ENCODE results near the gene PHLPP1.
"Not testable (repeated sequence)": the region's sequence is repeated elsewhere in the genome, so short reads cannot be mapped to it uniquely, and the experiment has no call there.

Gene PHLPP1

DNA sequence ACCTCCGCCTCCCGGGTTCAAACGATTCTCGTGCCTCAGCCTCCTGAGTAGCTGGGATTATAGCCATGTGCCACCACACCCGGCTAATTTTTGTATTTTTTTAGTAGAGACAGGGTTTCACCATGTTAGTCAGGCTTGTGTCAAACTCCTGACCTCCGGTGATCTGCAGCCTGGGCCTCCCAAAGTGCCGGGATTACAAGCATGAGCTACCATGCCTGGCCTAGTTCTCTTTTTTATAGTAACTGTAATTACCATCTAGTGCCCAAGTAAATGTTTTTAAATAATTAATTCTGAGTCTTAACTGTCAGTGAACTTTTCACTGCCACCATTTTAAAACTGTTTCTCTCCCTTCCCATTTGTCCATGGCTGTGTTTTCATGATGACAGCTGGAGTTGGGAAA is 198.5 kb downstream of the PHLPP1 start:
- not testable (repeated sequence) for H3K4me1 ChIP-seq (ENCODE audit: control insufficient read depth, insufficient read depth, low read length, poor library complexity, severe bottlenecking); H3K9me3 ChIP-seq (ENCODE audit: control insufficient read depth, low read length); H3K27ac ChIP-seq (ENCODE audit: low read depth, low read length, severe bottlenecking); H3K4me3 ChIP-seq (ENCODE audit: extremely low read depth, insufficient read depth, low read length, poor library complexity, severe bottlenecking)
- H3K36me3 ChIP-seq (ENCODE audit: control insufficient read depth, insufficient read depth, low read length): peaks cover 13% of the 10 kb centered on the region
- WGBS, 2 experiments (ENCODE audit: insufficient coverage in 2 of 2): 95 to 97% methylated on average over 5 to 6 of the region's 7 CpGs

DNA sequence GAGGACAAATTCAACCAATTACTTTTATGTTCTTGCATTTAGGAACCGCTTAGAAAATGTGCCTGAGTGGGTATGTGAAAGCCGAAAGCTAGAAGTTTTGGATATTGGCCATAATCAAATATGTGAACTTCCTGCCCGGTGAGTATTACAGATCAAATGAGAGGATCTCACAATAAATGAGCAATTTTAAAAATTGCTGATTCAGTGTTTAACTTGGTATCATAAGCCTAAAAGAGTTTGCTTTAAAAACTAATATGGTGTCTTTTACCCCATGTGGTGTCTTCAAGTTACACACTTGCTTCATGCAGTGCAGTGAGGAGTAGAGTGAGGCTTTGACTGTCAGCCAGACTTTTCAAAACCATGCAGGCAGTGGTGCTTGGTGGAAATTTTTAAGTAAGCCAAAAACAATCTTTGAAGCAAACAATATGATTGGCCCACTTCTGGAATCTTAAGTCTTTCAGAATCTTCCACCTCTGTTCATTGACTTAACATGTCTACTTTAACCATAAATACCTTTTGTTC is 199.6 kb downstream of the PHLPP1 start:
- H3K9me3 ChIP-seq (ENCODE audit: control insufficient read depth, low read length): no peaks in the 10 kb centered on the region
- H3K36me3 ChIP-seq (ENCODE audit: control insufficient read depth, insufficient read depth, low read length): peaks cover 15% of the 10 kb centered on the region
- no peak overlapping the region for H3K27ac ChIP-seq (ENCODE audit: low read depth, low read length, severe bottlenecking)
- no peaks in the 10 kb centered on the region for H3K4me1 ChIP-seq (ENCODE audit: control insufficient read depth, insufficient read depth, low read length, poor library complexity, severe bottlenecking)
- 86 to 100% methylated on average over 1 to 3 of the region's 3 CpGs for WGBS, 2 experiments (ENCODE audit: insufficient coverage in 2 of 2)
- no peak overlapping the region for H3K4me3 ChIP-seq (ENCODE audit: extremely low read depth, insufficient read depth, low read length, poor library complexity, severe bottlenecking)

DNA sequence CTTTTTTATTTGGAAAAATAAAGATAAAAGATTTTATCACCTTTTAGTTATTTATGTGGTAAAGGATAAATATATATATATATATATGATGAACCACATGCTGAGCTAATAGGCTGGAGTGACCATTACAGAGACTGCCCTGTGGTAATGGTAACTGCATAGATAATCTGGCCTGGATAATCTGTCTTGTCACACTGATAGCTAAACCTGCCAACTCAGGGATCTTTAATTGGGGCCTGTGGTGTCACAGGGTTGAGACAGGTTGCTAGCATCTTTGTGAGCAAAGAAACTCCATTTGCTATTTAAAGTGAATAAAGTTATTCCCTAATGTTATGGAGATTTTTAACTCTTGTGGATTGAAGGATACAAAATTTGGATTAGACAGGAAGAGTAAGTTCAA is 203.0 kb downstream of the PHLPP1 start:
- H3K4me3 ChIP-seq (ENCODE audit: extremely low read depth, insufficient read depth, low read length, poor library complexity, severe bottlenecking): no peak overlapping the region
- no peaks in the 10 kb centered on the region for H3K4me1 ChIP-seq (ENCODE audit: control insufficient read depth, insufficient read depth, low read length, poor library complexity, severe bottlenecking)
- H3K36me3 ChIP-seq (ENCODE audit: control insufficient read depth, insufficient read depth, low read length): peaks cover 31% of the 10 kb centered on the region
- H3K9me3 ChIP-seq (ENCODE audit: control insufficient read depth, low read length): no peaks in the 10 kb centered on the region
- no peak overlapping the region for H3K27ac ChIP-seq (ENCODE audit: low read depth, low read length, severe bottlenecking)

DNA sequence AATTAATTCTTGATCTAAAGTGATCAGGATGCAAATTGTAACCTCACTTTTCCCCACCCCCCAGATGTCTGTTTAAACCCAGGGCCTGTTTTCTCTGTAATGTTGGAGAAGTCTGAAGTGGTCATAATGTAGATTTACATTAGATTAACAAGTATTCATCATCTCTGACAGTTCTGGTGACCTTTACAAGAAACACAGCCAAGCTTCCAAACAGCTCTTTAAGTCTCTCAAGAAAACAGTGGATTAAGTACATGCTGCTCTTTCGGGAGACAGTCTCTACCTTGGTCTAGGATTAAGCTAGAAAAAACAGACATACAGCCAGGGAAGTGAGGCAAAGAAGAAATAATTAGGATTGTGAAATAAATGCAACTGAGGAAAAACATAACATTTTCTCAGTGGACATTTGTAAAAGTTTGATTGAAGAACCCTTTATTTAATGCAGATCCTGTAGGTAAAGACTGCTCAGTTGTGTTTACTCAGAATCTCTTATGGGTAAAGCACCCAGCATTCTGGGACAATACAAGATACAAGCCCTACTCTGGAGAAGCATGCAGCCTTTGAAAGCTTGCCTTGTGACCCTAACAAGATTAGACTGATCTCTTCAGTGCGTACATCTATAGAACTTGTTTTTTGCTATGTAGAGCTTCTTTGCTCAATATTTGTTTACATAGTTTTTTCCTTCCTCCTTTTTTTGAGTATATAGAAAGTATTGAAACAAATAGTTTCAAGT is 203.9 kb downstream of the PHLPP1 start:
- no peaks in the 10 kb centered on the region for H3K9me3 ChIP-seq (ENCODE audit: control insufficient read depth, low read length)
- peak overlapping the region; percentile 50 for H3K27ac ChIP-seq (ENCODE audit: low read depth, low read length, severe bottlenecking)
- H3K4me1 ChIP-seq (ENCODE audit: control insufficient read depth, insufficient read depth, low read length, poor library complexity, severe bottlenecking): no peaks in the 10 kb centered on the region
- WGBS, 2 experiments (ENCODE audit: insufficient coverage in 2 of 2): no CpG with 5 or more reads among the region's 2 CpGs
- H3K36me3 ChIP-seq (ENCODE audit: control insufficient read depth, insufficient read depth, low read length): peaks cover 31% of the 10 kb centered on the region
- no peak overlapping the region for H3K4me3 ChIP-seq (ENCODE audit: extremely low read depth, insufficient read depth, low read length, poor library complexity, severe bottlenecking)

DNA sequence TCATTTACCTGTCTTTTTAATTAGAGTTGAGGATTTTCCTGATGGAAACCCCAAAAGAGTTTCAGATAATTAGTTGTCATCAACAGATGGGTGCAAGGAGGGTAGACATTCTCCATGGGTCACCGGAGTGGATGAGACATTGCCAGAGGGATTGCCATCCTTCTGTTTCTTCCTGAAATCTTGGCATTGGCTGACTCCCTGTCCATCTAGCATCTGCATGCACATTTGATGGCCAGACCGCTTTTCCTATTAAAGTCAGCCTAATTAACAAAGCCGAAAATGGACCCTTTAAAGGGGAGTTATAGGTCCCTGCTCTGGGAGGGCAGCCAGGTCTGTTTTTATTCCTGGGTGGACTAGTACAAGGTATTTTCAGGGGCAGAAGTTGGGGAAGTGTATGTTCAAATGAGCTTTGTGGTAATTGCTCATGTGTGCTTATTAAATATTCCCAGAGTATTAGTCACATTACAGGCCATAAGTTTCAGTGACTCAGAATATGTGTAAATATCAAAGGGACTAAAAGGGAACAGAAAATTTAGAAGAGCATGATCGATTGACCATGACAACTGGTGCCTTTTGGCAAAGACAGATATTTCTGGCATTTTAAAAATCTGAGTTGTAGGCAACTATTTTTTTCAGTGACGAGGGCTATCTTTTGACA is 209.8 kb downstream of the PHLPP1 start:
- WGBS, 2 experiments (ENCODE audit: insufficient coverage in 2 of 2): 92 to 99% methylated on average over 2 to 5 of the region's 5 CpGs
- H3K27ac ChIP-seq (ENCODE audit: low read depth, low read length, severe bottlenecking): no peak overlapping the region

DNA sequence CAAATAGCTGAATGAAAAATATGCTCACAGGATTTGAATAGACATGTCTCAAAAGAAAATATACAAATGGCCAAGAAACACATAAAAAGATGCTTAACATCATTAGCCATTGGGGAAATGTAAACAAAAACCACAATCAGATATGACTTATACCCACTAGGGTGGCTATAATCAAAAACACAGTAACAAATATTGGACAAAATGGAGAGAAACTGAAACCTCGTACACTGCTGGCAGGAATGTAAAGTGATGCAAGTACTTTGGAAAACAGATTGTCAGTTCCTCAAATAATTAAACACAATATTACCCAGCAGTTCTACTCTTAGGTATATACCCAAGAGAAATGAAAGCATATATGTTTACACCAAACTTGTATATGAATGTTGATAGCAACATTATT is 213.0 kb downstream of the PHLPP1 start:
- peaks cover 16% of the 10 kb centered on the region for H3K36me3 ChIP-seq (ENCODE audit: control insufficient read depth, insufficient read depth, low read length)
- no peaks in the 10 kb centered on the region for H3K9me3 ChIP-seq (ENCODE audit: control insufficient read depth, low read length)
- no peak overlapping the region for H3K4me3 ChIP-seq (ENCODE audit: extremely low read depth, insufficient read depth, low read length, poor library complexity, severe bottlenecking)
- no peaks in the 10 kb centered on the region for H3K4me1 ChIP-seq (ENCODE audit: control insufficient read depth, insufficient read depth, low read length, poor library complexity, severe bottlenecking)
- H3K27ac ChIP-seq (ENCODE audit: low read depth, low read length, severe bottlenecking): no peak overlapping the region
- no CpG with 5 or more reads among the region's 1 CpG for WGBS, 2 experiments (ENCODE audit: insufficient coverage in 2 of 2)

More for the DNA sequence above, 209.8 kb downstream of the PHLPP1 start:
- Histone ChIP-seq H3K4me3 (ENCODE audit: extremely low read depth, insufficient read depth, low read length, poor library complexity, severe bottlenecking) (no peak overlapping the region), H3K4me1 (ENCODE audit: control insufficient read depth, insufficient read depth, low read length, poor library complexity, severe bottlenecking) (no peaks in the 10 kb centered on the region), H3K9me3 (ENCODE audit: control insufficient read depth, low read length) (no peaks in the 10 kb centered on the region), H3K36me3 (ENCODE audit: control insufficient read depth, insufficient read depth, low read length) (peaks cover 27% of the 10 kb centered on the region)

DNA sequence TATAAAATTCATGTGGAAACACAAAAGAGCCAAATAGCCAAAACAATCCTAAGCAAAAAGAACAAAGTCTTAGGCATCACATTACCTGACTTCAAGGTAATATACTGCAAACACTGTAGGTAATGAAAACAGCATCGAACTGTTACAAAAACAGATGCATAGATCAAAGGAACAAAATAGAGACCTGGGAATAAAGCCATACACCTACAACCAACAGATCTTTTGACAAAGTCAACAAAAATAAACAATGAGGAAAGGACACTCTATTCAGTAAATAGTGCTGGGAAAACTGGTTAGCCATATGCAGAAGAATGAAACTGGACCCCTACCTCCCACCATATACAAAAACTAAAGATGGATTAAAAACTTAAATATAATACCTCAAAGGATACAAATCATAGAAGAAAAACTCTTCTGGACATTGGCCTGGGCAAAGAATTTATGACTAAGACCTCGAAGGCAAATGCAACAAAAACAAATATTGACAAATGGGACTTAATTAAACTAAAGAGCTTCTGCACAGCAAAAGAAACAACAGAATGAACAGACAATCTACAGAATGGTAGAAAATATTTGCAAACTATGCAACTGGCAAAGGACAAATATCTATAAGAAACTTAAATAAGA is 218.0 kb downstream of the PHLPP1 start:
- Histone ChIP-seq H3K36me3 (ENCODE audit: control insufficient read depth, insufficient read depth, low read length) (peaks cover 5% of the 10 kb centered on the region), H3K9me3 (ENCODE audit: control insufficient read depth, low read length) (no peaks in the 10 kb centered on the region), H3K4me3 (ENCODE audit: extremely low read depth, insufficient read depth, low read length, poor library complexity, severe bottlenecking) (no peak overlapping the region), H3K4me1 (ENCODE audit: control insufficient read depth, insufficient read depth, low read length, poor library complexity, severe bottlenecking) (no peaks in the 10 kb centered on the region), H3K27ac (ENCODE audit: low read depth, low read length, severe bottlenecking) (no peak overlapping the region)
- WGBS, 2 experiments (ENCODE audit: insufficient coverage in 2 of 2): 86% methylated on average over 1 of the region's 2 CpGs; no CpG with 5 or more reads in 1 of the 2 experiments

DNA sequence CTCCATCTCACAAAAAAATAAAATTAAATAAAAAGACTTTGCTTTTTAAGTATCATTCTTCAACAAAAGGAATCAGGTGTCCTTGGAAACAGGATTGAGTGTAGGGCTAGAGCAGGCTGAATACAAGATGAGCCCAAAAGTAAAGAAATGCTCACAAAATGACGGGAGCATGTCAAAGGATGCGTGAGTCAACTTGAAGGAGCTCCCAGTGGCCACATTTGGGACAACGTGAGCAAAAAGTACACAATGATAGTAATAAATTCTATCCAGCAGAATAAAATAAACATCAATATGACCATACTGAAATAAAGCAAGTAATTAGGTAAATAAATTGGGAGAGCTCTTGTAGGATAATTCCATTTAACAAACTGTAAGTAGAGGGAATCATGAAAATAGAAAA is 220.7 kb downstream of the PHLPP1 start:
- peaks cover 4% of the 10 kb centered on the region for H3K36me3 ChIP-seq (ENCODE audit: control insufficient read depth, insufficient read depth, low read length)
- H3K27ac ChIP-seq (ENCODE audit: low read depth, low read length, severe bottlenecking): no peak overlapping the region
- H3K9me3 ChIP-seq (ENCODE audit: control insufficient read depth, low read length): no peaks in the 10 kb centered on the region
- no peak overlapping the region for H3K4me3 ChIP-seq (ENCODE audit: extremely low read depth, insufficient read depth, low read length, poor library complexity, severe bottlenecking)
- 80% methylated on average over 1 of the region's 3 CpGs; no CpG with 5 or more reads in 1 of the 2 experiments for WGBS, 2 experiments (ENCODE audit: insufficient coverage in 2 of 2)
- H3K4me1 ChIP-seq (ENCODE audit: control insufficient read depth, insufficient read depth, low read length, poor library complexity, severe bottlenecking): no peaks in the 10 kb centered on the region

DNA sequence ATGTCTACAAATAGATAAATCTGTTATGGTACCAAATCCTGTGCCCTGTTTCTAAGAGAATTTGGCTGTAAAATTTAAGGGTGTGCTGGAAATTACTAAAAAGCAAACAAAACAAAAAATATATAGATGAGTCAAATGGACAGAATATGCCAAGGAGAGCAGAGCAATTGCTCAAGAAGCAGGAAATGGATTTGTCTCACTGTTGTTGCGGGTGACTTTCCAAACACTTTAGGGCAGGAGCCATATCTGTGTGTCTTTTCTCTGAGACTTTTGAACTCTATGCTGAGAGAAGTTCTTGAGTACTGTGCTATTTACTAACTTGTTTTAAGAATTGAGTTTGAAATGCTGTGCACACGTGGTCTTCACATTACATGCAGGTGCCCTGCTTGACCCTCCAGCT is 221.7 kb downstream of the PHLPP1 start:
- Histone ChIP-seq H3K36me3 (ENCODE audit: control insufficient read depth, insufficient read depth, low read length) (peaks cover 10% of the 10 kb centered on the region), H3K4me1 (ENCODE audit: control insufficient read depth, insufficient read depth, low read length, poor library complexity, severe bottlenecking) (no peaks in the 10 kb centered on the region), H3K4me3 (ENCODE audit: extremely low read depth, insufficient read depth, low read length, poor library complexity, severe bottlenecking) (no peak overlapping the region), H3K27ac (ENCODE audit: low read depth, low read length, severe bottlenecking) (no peak overlapping the region), H3K9me3 (ENCODE audit: control insufficient read depth, low read length) (no peaks in the 10 kb centered on the region)
- WGBS, 2 experiments (ENCODE audit: insufficient coverage in 2 of 2): 96% methylated on average over 2 of the region's 2 CpGs; no CpG with 5 or more reads in 1 of the 2 experiments

DNA sequence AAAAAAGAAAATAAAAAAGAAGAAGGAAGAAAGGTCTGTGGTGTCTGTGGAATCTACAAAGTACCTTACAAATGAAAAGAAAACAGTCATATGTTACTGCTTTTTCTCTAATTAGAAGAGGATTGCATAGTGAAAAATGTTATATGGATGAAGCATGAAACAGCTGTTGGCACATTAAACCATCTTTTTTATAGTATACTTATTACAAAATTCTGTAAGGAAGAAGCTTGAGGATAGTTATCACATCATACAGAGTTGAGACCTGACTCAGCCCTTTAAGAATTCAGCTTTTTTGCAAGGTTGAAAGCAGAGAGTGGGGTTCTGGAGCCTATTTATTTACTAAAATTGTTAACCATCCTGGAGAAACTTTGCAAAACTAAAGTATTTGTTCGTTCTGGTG is 222.7 kb downstream of the PHLPP1 start:
- no CpG with 5 or more reads among the region's 1 CpG for WGBS, 2 experiments (ENCODE audit: insufficient coverage in 2 of 2)

DNA sequence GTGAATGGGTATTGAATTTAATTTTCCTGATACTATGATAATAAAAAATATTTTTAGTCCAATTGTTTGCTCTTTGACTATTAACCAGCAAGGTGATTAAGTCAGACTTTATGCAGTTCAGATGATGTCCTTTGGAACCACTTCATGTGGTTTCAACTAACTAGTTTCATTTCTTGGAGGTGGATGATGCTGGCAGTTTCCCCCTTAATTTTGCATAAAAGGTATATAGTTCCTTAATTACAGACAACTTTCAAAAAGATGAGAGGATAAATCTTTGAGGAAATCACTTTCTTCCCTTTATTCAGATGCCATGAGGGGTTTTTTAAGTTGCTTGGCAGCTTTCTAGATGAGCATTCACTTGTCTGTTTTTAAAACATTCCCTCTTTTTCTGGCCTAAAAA is 223.1 kb downstream of the PHLPP1 start:
- H3K27ac ChIP-seq (ENCODE audit: low read depth, low read length, severe bottlenecking): no peak overlapping the region

More for the DNA sequence above, 222.7 kb downstream of the PHLPP1 start:
- Histone ChIP-seq H3K4me1 (ENCODE audit: control insufficient read depth, insufficient read depth, low read length, poor library complexity, severe bottlenecking) (no peaks in the 10 kb centered on the region), H3K4me3 (ENCODE audit: extremely low read depth, insufficient read depth, low read length, poor library complexity, severe bottlenecking) (no peak overlapping the region), H3K9me3 (ENCODE audit: control insufficient read depth, low read length) (no peaks in the 10 kb centered on the region), H3K27ac (ENCODE audit: low read depth, low read length, severe bottlenecking) (no peak overlapping the region), H3K36me3 (ENCODE audit: control insufficient read depth, insufficient read depth, low read length) (peaks cover 20% of the 10 kb centered on the region)

More for the DNA sequence above, 223.1 kb downstream of the PHLPP1 start:
- Histone ChIP-seq H3K4me3 (ENCODE audit: extremely low read depth, insufficient read depth, low read length, poor library complexity, severe bottlenecking) (no peak overlapping the region), H3K4me1 (ENCODE audit: control insufficient read depth, insufficient read depth, low read length, poor library complexity, severe bottlenecking) (no peaks in the 10 kb centered on the region), H3K36me3 (ENCODE audit: control insufficient read depth, insufficient read depth, low read length) (peaks cover 24% of the 10 kb centered on the region), H3K9me3 (ENCODE audit: control insufficient read depth, low read length) (no peaks in the 10 kb centered on the region)

Data from mesodermal cell (in vitro differentiated cells).